SK-N-MC (cell line): ENCODE results near the gene IQCN.

Experiments used
- DNase-seq: peaks from one replicate; pipeline ENCODE4 v3.0.0-alpha.2; 2011; ENCODE audit warnings: low read depth, low spot score
- H3K27ac ChIP-seq: fragments of 200-600 bp; sonication (generic); 2 replicates; pipeline ENCODE4 v1.5.1; 2016; ENCODE audit warnings: mixed run types
- H3K36me3 ChIP-seq: fragments of 200-600 bp; sonication (generic); 2 replicates; pipeline ENCODE4 v1.6.1; 2017; ENCODE audit warnings: antibody characterized with exemption, low read length, mixed read lengths; ENCODE audit not compliant: insufficient read depth
- H3K4me3 ChIP-seq: fragments of 200-600 bp; sonication (generic); 2 replicates; pipeline ENCODE4 v1.5.1; 2016
- H3K9ac ChIP-seq: fragments of 200-600 bp; sonication (generic); 2 replicates; pipeline ENCODE4 v1.8.0; 2017; ENCODE audit warnings: mixed run types, mixed read lengths; ENCODE audit not compliant: insufficient read length
- H3K9me3 ChIP-seq: fragments of 200-600 bp; sonication (generic); 2 replicates; pipeline ENCODE4 v1.6.1; 2017; ENCODE audit warnings: low read depth, mild to moderate bottlenecking, antibody characterized with exemption, low read length, moderate library complexity, mixed read lengths
- EZH2 ChIP-seq: fragments of 200-600 bp; sonication (generic); IDR thresholded peaks from one replicate; pipeline ENCODE4 v1.6.1; 2017; ENCODE audit warnings: antibody characterized with exemption
- FOXP2 ChIP-seq: optimal IDR thresholded peaks from 2 replicates; pipeline ENCODE3; 2011; ENCODE audit warnings: mild to moderate bottlenecking, moderate library complexity; ENCODE audit not compliant: insufficient read depth; ENCODE audit errors: extremely low read length, control extremely low read depth
- POLR2AphosphoS5 ChIP-seq: IDR thresholded peaks from 2 replicates; pipeline ENCODE4 v1.6.1; 2012; ENCODE audit warnings: mild to moderate bottlenecking, low read depth, low read length, borderline replicate concordance

Gene IQCN

DNA sequence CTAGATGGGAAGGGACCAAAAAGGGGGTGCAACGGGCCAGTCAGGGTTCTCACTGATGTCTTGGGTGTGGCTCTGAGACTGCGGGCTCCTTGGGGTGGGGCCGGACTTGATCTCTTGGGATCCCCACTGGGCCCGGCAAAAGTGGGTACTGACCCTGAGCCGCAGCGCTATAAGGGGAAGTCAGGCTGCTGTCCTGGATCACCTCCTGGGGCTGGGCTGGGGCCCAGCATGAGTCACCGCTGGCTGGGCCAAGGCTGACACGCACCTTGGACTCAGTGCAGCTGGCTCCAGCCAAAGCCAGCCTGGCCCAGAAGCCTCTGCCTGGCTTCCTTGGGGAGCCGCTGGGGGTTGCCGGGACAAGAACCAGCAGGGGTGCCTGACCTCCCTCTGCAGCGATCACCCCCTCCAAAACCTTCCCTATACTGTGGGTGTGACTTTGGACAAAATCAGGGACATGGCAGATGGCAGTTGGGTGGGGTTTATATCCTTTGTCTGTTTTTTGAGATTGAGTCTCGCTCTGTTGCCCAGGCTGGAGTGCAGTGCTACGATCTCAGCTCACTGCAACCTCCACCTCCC lies 617 bp upstream of the IQCN start:
- no peaks in the 10 kb centered on the region for H3K9me3 ChIP-seq
- no peak for DNase-seq
- no peak for TF ChIP-seq EZH2
- TF ChIP-seq FOXP2: no peak
- TF ChIP-seq POLR2AphosphoS5: no peak
- no peak overlapping the region for H3K9ac ChIP-seq
- H3K4me3 ChIP-seq: no peak overlapping the region
- H3K36me3 ChIP-seq: peaks cover 11% of the 10 kb centered on the region
- no peak overlapping the region for H3K27ac ChIP-seq

GRCh38 chr19:18273561-18274218 lies 562 bp downstream of the IQCN start:
- H3K4me3 ChIP-seq: no peak overlapping the region
- DNase-seq: no peak
- H3K36me3 ChIP-seq: peaks cover 6% of the 10 kb centered on the region
- no peaks in the 10 kb centered on the region for H3K9me3 ChIP-seq
- no peak overlapping the region for H3K9ac ChIP-seq
- no peak for TF ChIP-seq EZH2
- no peak for TF ChIP-seq POLR2AphosphoS5
- TF ChIP-seq FOXP2: no peak
- no peak overlapping the region for H3K27ac ChIP-seq

GRCh38 chr19:18271433-18271841 lies 2.8 kb downstream of the IQCN start:
- H3K27ac ChIP-seq: no peak overlapping the region
- H3K9me3 ChIP-seq: no peaks in the 10 kb centered on the region
- TF ChIP-seq EZH2 (no peak), FOXP2 (no peak), POLR2AphosphoS5 (no peak)
- no peak overlapping the region for H3K4me3 ChIP-seq
- no peaks in the 10 kb centered on the region for H3K36me3 ChIP-seq
- no peak overlapping the region for H3K9ac ChIP-seq
- no peak for DNase-seq

DNA sequence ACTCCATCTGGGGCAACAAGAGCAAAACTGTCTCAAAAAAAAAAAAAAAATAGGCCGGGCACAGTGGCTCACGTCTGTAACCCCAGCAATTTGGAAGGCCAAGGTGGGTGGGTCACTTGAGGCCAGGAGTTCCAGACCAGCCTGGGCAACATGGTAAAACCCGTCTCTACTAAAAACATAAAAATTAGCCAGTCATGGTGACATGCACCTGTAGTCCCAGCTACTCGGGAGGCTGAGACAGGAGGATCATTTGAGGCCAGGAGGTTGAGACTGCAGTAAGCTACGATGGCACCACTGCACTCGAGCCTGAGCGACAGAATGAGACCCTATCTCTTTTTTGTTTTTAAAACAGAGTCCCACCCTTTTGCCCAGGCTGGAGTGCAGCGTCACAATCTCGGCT lies 3.9 kb downstream of the IQCN start:
- no peak for DNase-seq
- H3K36me3 ChIP-seq: no peaks in the 10 kb centered on the region
- TF ChIP-seq EZH2 (no peak), FOXP2 (no peak), POLR2AphosphoS5 (no peak)
- no peak overlapping the region for H3K9ac ChIP-seq
- no peaks in the 10 kb centered on the region for H3K9me3 ChIP-seq
- H3K27ac ChIP-seq: no peak overlapping the region
- no peak overlapping the region for H3K4me3 ChIP-seq

DNA sequence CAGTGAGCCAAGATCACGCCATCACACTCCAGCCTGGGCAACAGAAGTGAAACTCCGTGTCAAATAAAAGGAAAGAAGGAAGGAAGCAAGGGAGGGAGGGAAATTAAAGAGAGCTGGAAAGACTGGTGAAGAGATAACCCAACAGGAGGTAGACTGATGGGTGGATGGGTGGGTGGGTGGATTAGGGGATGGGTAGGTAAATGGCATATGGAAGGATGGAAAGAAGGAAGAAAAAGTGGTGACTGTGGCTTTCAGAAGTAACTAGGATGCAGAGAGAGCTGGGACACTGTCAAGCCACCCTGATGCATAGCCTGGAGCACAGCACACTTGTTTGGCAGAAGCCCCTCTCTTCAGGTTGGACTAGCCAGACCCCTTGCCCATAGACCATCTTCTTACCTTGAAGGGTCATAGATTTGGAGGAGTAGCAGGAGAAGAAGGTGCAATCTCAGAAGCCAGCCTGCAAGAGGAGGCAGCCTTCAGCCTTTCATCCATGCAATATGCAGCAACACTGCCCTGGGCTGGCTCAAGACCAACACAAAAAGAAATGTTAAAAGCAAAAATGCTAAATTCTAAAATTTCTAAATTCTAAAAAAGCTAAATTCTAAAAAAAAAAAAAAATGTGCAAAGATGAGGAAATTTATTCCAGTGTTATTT lies 5.1 kb downstream of the IQCN start:
- Histone ChIP-seq H3K27ac (no peak overlapping the region), H3K9ac (no peak overlapping the region), H3K36me3 (no peaks in the 10 kb centered on the region), H3K9me3 (no peaks in the 10 kb centered on the region), H3K4me3 (no peak overlapping the region)
- no peak for DNase-seq
- TF ChIP-seq FOXP2 (no peak), EZH2 (no peak), POLR2AphosphoS5 (no peak)

- TF ChIP-seq EZH2 (no peak), FOXP2 (no peak), POLR2AphosphoS5 (no peak)
- Histone ChIP-seq H3K36me3 (no peaks in the 10 kb centered on the region), H3K27ac (no peak overlapping the region), H3K9me3 (no peaks in the 10 kb centered on the region), H3K4me3 (no peak overlapping the region), H3K9ac (no peak overlapping the region)
- DNase-seq: no peak
Measured at GRCh38 chr19:18266771-18267686, 7.2 kb downstream of the IQCN start.

GRCh38 chr19:18265582-18265981 lies 8.7 kb downstream of the IQCN start:
- Histone ChIP-seq H3K9ac (no peak overlapping the region), H3K36me3 (no peaks in the 10 kb centered on the region)
- no peak for TF ChIP-seq POLR2AphosphoS5
- no peak for TF ChIP-seq EZH2
- TF ChIP-seq FOXP2: no peak

More at GRCh38 chr19:18265582-18265981, 8.7 kb downstream of the IQCN start:
- Histone ChIP-seq H3K4me3 (no peak overlapping the region), H3K9me3 (no peaks in the 10 kb centered on the region), H3K27ac (no peak overlapping the region)
- no peak for DNase-seq
